ENCODE measurements around the gene KRTAP4-8. TPM values are rescaled to one million over a fixed set of nuclear protein-coding genes. Genes with fewer than 3 reads are reported as not detected.
A peak's percentile ranks its signal among the peaks of the same experiment; 100 is the strongest.
"Not testable (repeated sequence)": the region's sequence is repeated elsewhere in the genome, so short reads cannot be mapped to it uniquely, and the experiment has no call there.

KRTAP4-8 gene
- total RNA-seq, 1 donor from 2014 or later = not detected

DNA sequence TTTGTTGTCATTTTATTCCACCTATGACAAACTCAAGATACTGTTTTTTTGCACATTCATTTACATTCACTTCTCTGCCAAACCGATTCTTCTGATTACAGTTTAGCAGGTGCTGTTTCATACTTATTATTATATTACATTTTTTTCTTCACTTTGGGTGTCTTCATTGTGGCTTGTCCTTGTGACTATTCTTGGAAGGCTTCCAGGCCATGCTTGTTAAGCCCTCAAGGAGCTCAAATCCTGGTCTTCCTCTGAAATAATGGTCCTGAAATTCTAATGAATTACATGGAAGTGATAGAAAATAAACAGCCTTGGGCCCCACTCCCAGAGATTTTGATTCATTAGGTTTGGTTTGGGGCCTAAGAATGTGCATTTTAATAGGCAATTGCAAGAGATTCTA is 33.6 kb downstream of the KRTAP4-8 start:
- ATAC-seq (no peak), DNase-seq (no peak)
- Histone ChIP-seq H3K4me3 (no peak overlapping the region), H3K4me1 (no peaks in the 10 kb centered on the region), H3K36me3 (no peaks in the 10 kb centered on the region), H3K27me3 (peaks cover 12% of the 10 kb centered on the region), H3K9me3 (no peaks in the 10 kb centered on the region), H3K27ac (no peak overlapping the region)
- intact Hi-C loops (cut with DNase I) = no loop called here
- TF ChIP-seq CTCF (IDR thresholded peaks at IDR 0.05) = no peak

- DNase-seq (no peak), ATAC-seq (no peak)
- no peak overlapping the region for H3K4me3 ChIP-seq
- no peaks in the 10 kb centered on the region for H3K9me3 ChIP-seq
- H3K27ac ChIP-seq = no peak overlapping the region
- no peaks in the 10 kb centered on the region for H3K36me3 ChIP-seq
- intact Hi-C loops (cut with DNase I) = no loop called here
- no peak for TF ChIP-seq CTCF (IDR thresholded peaks at IDR 0.05)
- peaks cover 12% of the 10 kb centered on the region for H3K27me3 ChIP-seq
- H3K4me1 ChIP-seq = no peaks in the 10 kb centered on the region
These were observed 34.5 kb downstream of the KRTAP4-8 start for GRCh38 chr17:41063449-41063848.

DNA sequence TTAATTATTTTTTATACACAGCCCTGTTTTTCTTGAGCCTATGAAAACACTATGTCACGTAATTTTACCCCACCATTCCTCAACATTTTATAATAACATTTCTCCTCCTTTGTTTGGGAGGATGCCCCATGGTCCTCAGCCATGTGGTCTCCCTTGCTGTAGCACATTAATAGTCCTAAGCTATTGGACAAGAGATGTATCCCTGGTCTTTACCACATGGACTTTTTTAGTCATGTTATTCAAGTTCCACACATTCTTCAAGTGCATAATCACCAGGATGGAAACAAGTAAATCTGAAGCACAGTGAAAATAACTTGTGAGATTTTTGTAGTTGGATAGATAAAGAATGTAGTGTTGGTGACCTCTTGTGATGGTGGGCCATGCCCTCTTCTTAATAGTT is 36.0 kb downstream of the KRTAP4-8 start:
- H3K4me3 ChIP-seq = no peak overlapping the region
- no peaks in the 10 kb centered on the region for H3K36me3 ChIP-seq
- intact Hi-C loops (cut with DNase I) = no loop called here
- H3K27ac ChIP-seq = no peak overlapping the region
- no peak for DNase-seq
- no peak for ATAC-seq
- peaks cover 12% of the 10 kb centered on the region for H3K27me3 ChIP-seq
- TF ChIP-seq CTCF (IDR thresholded peaks at IDR 0.05) = no peak
- H3K4me1 ChIP-seq = no peaks in the 10 kb centered on the region
- H3K9me3 ChIP-seq = no peaks in the 10 kb centered on the region

- no peak for ATAC-seq
- no peak within 1 kb of the TSS for H3K27ac ChIP-seq
- intact Hi-C loops (cut with DNase I) = no loop called here
- no peak for DNase-seq
- no peaks in the 10 kb centered on the region for H3K4me1 ChIP-seq
- peaks cover 12% of the 10 kb centered on the region for H3K27me3 ChIP-seq
- H3K36me3 ChIP-seq = no peaks in the 10 kb centered on the region
- H3K9me3 ChIP-seq = no peaks in the 10 kb centered on the region
- no peak for TF ChIP-seq CTCF (IDR thresholded peaks at IDR 0.05)
- H3K4me3 ChIP-seq = no peak within 1 kb of the TSS
These were observed 37.8 kb downstream of the KRTAP4-8 start, which contains the start of gene KRTAP2-3 for GRCh38 chr17:41060052-41060604. Gene KRTAP2-3, minus strand, starts transcription at chr17:41060114. Its CDS starts 64 bp downstream, at chr17:41060050.

- H3K27ac ChIP-seq; H3K4me1 ChIP-seq; H3K36me3 ChIP-seq; H3K4me3 ChIP-seq; H3K9me3 ChIP-seq; intact Hi-C loops (cut with DNase I); DNase-seq: not testable (repeated sequence)
- ATAC-seq = peak; percentile 47
- H3K27me3 ChIP-seq = peaks cover 12% of the 10 kb centered on the region
These were observed 38.5 kb downstream of the KRTAP4-8 start for GRCh38 chr17:41059276-41060051.

- ATAC-seq = no peak
- Histone ChIP-seq H3K36me3 (no peaks in the 10 kb centered on the region), H3K27ac (no peak overlapping the region), H3K9me3 (no peaks in the 10 kb centered on the region), H3K4me1 (no peaks in the 10 kb centered on the region), H3K27me3 (peaks cover 12% of the 10 kb centered on the region), H3K4me3 (no peak overlapping the region)
- intact Hi-C loops (cut with DNase I) = no loop called here
- DNase-seq = no peak
- no peak for TF ChIP-seq CTCF (IDR thresholded peaks at IDR 0.05)
These were observed 39.2 kb downstream of the KRTAP4-8 start for GRCh38 chr17:41058741-41059140.
